GM12878 (cell line): ENCODE results near the gene TYSND1. TPM values are rescaled to one million over a fixed set of nuclear protein-coding genes. Genes with fewer than 3 reads are reported as not detected.

Source experiments
- ATAC-seq: fragments of 200-7000 bp; cut with Tn5 transposase; 3 replicates; pipeline ENCODE4 v1.9.1; 2020; ENCODE audit warnings: mild to moderate bottlenecking, moderate library complexity
- BruUV-seq: library from RNA; stranded (reverse); fragments of 400-500 nt; replicated peaks from 2 replicates; lab custom pipeline; 2021; lab: Mats Ljungman, UMichigan
- CTCF ChIA-PET: fragments of 300-600 bp; sonication (Branson Sonifier 250); formaldehyde crosslinking; extraction: SDS; loops from one replicate; lab custom pipeline; 2021; ENCODE audit warnings: inconsistent platforms; lab: Yijun Ruan, JAX
- POLR2A ChIA-PET: fragments of 350-600 bp; formaldehyde crosslinking; extraction: SDS; loops from one replicate; lab custom pipeline; 2021; ENCODE audit warnings: inconsistent platforms; lab: Charles Lee
- RAD21 ChIA-PET: fragments of 300-600 bp; sonication (Branson Sonifier 250); formaldehyde crosslinking; loops from one replicate; lab custom pipeline; 2023; ENCODE audit warnings: antibody characterized with exemption; ENCODE audit not compliant: unreplicated experiment; lab: Charles Lee
- SMC1A ChIA-PET: fragments of 300-600 bp; sonication (Branson Sonifier 250); formaldehyde crosslinking; loops from one replicate; lab custom pipeline; 2023; ENCODE audit not compliant: unreplicated experiment, uncharacterized antibody; lab: Charles Lee
- DNase-seq: peaks from one replicate; pipeline ENCODE4 v3.0.0-alpha.2; 2011; ENCODE audit warnings: low read depth, low spot score
- FAIRE-seq: peaks from 3 replicates; lab custom pipeline; 2011; peaks lifted over from hg19 to GRCh38; lab: Jason Lieb, UNC
- H2AFZ ChIP-seq: 2 replicates; pipeline ENCODE4 v1.6.0; 2011; ENCODE audit warnings: low read depth, low read length, control low read depth; ENCODE audit not compliant: control insufficient read depth
- H3K27ac ChIP-seq: 2 replicates; pipeline ENCODE4 v1.5.1; 2011; ENCODE audit warnings: control low read depth; ENCODE audit not compliant: control insufficient read depth, insufficient read depth
- H3K27me3 ChIP-seq, 2 experiments: replicated peaks in 1 of 2; 2 replicates each; pipeline versions ENCODE4 v1.6.0 to v1.6.1; 2011; ENCODE audit warnings: low read length in 1 of 2; ENCODE audit not compliant: control insufficient read depth in 2 of 2, insufficient read depth in 2 of 2
- H3K36me3 ChIP-seq, 2 experiments: 2 replicates each; pipeline ENCODE4 v1.5.1; 2011; ENCODE audit warnings: low read length in 1 of 2; ENCODE audit not compliant: control insufficient read depth in 2 of 2, insufficient read depth in 2 of 2
- H3K4me1 ChIP-seq: 2 replicates; pipeline ENCODE4 v1.6.1; 2011; ENCODE audit warnings: mild to moderate bottlenecking, low read length, moderate library complexity, mixed read lengths; ENCODE audit not compliant: control insufficient read depth, insufficient read depth
- H3K4me2 ChIP-seq: 2 replicates; pipeline ENCODE4 v1.6.0; 2011; ENCODE audit warnings: control low read depth; ENCODE audit not compliant: control insufficient read depth, insufficient read depth
- H3K4me3 ChIP-seq: fragments of 200-600 bp; sonication (generic); 2 replicates; pipeline ENCODE4 v1.5.1; 2016
- H3K79me2 ChIP-seq: 2 replicates; pipeline ENCODE4 v1.6.0; 2011; ENCODE audit warnings: low read length; ENCODE audit not compliant: control insufficient read depth, insufficient read depth
- H3K9ac ChIP-seq: 2 replicates; pipeline ENCODE4 v1.8.0; 2011; ENCODE audit warnings: low read length, control low read depth, mixed read lengths; ENCODE audit not compliant: control insufficient read depth, insufficient read depth
- H3K9me3 ChIP-seq: replicated peaks from 3 replicates; pipeline ENCODE4 v1.5.1; 2011; ENCODE audit warnings: mild to moderate bottlenecking, low read length; ENCODE audit not compliant: control insufficient read depth, insufficient read depth
- H4K20me1 ChIP-seq: 2 replicates; pipeline ENCODE4 v1.6.0; 2011; ENCODE audit not compliant: control insufficient read depth, insufficient read depth
- DPF2 ChIP-seq: fragments of 450-650 bp; IDR thresholded peaks from 2 replicates; pipeline ENCODE4 v1.6.1; 2017; ENCODE audit warnings: mild to moderate bottlenecking
- E2F4 ChIP-seq: IDR thresholded peaks from 2 replicates; pipeline ENCODE4 v1.6.1; 2012; ENCODE audit warnings: low read depth, low read length, improper control_type of control experiment
- NBN ChIP-seq: fragments of 450-650 bp; IDR thresholded peaks from 2 replicates; pipeline ENCODE4 v1.6.1; 2016
- NFYB ChIP-seq: IDR thresholded peaks from 2 replicates; pipeline ENCODE4 v1.6.1; 2011; ENCODE audit warnings: low read depth, mild to moderate bottlenecking, low read length, improper control_type of control experiment, moderate library complexity; ENCODE audit not compliant: insufficient read depth
- PAX8 ChIP-seq: fragments of 450-650 bp; IDR thresholded peaks from 2 replicates; pipeline ENCODE4 v1.6.1; 2017; ENCODE audit warnings: mild to moderate bottlenecking, moderate library complexity
- RB1 ChIP-seq: fragments of 450-650 bp; formaldehyde crosslinking; IDR thresholded peaks from 2 replicates; pipeline ENCODE4 v1.6.1; 2017; ENCODE audit warnings: mild to moderate bottlenecking, borderline replicate concordance
- RELB ChIP-seq: fragments of 450-650 bp; IDR thresholded peaks from 2 replicates; pipeline ENCODE4 v1.6.1; 2017; ENCODE audit warnings: low read depth, mild to moderate bottlenecking, moderate library complexity
- SKIL ChIP-seq: fragments of 450-650 bp; IDR thresholded peaks from 2 replicates; pipeline ENCODE4 v1.6.1; 2017; ENCODE audit warnings: mild to moderate bottlenecking, low read depth, inconsistent platforms; ENCODE audit not compliant: poor library complexity, severe bottlenecking
- SREBF2 ChIP-seq: IDR thresholded peaks from 2 replicates; pipeline ENCODE4 v1.6.1; 2012; ENCODE audit warnings: mild to moderate bottlenecking, low read length
- TAF1 ChIP-seq: IDR thresholded peaks from 2 replicates; pipeline ENCODE4 v1.6.1; 2011; ENCODE audit warnings: mild to moderate bottlenecking, low read depth, low read length, borderline replicate concordance
- ZBTB4 ChIP-seq: fragments of 450-650 bp; formaldehyde crosslinking; IDR thresholded peaks from 2 replicates; pipeline ENCODE4 v1.4.0; 2022; ENCODE audit warnings: mild to moderate bottlenecking, moderate library complexity
- ZNF622 ChIP-seq: fragments of 450-650 bp; IDR thresholded peaks from 2 replicates; pipeline ENCODE4 v1.6.1; 2017; ENCODE audit warnings: mild to moderate bottlenecking, inconsistent platforms
- WGBS: methylation state at CpG from one replicate; pipeline ENCODE4 v1.1.6; 2016; ENCODE audit warnings: low lambda C conversion rate; ENCODE audit not compliant: insufficient replicate concordance, insufficient coverage; ENCODE audit errors: missing lambda C conversion rate; 5-methylcytosine and 5-hydroxymethylcytosine counted together
- in situ Hi-C: fragments of 300-500 bp; cut with MboI; formaldehyde crosslinking; loops from 9 replicates; pipeline ENCODE4 v1.14.3; 2018; ENCODE audit warnings: mixed read lengths
- intact Hi-C: fragments of 100-400 bp; cut with micrococcal nuclease; formaldehyde crosslinking; loops from one replicate; pipeline ENCODE4 v1.14.2; 2022; ENCODE audit not compliant: unreplicated experiment
- polyA plus RNA-seq, 11 experiments: library from polyadenylated mRNA; depleted of rRNA in 4 of 11; unstranded in 6 of 11; stranded (reverse) in 5 of 11; fragments of >200 nt; fragmentation: Nextera tagmentation in 4 of 11; fragmentation: Illumina TruSeq in 1 of 11; extraction: Ambion mirVana in 4 of 11; extraction: Trizol in 1 of 11; gene quantifications; 1 replicate in 1 of 11; 2 replicates in 10 of 11; pipeline versions ENCODE4 v1.2.1 to v1.2.3, GENCODE V29; 2011 to 2016; ENCODE audit warnings: inconsistent platforms in 2 of 11, missing spikeins in 2 of 11, low read depth in 1 of 11
- total RNA-seq, 4 experiments: library from RNA; depleted of rRNA in 3 of 4; stranded (reverse); fragments of >200 nt in 3 of 4; fragmentation: Illumina TruSeq in 1 of 4; extraction: Trizol in 1 of 4; gene quantifications; 2 replicates each; pipeline versions ENCODE4 v1.2.1 to v1.2.3, GENCODE V29; 2013 to 2021

Gene TYSND1
- total and polyA plus RNA-seq, 10 of the 15 experiments (the other 5 are each of a cell fraction or from before 2014, with no cell fraction given): 1.9 to 21.4 (median 12.0) TPM

GRCh38 chr10:70142555-70142954 is 3.9 kb downstream of the TYSND1 start:
- RAD21 ChIA-PET: no interaction called here
- ATAC-seq: no peak
- Histone ChIP-seq H2AFZ (no peak overlapping the region), H3K36me3 (peaks cover 0 to 2% of the 10 kb centered on the region in 2 experiments; a peak in 2 of 4 replicates), H3K4me1 (peaks cover 3% of the 10 kb centered on the region; the same call in 1 of the 2 replicates), H3K9ac (no peak overlapping the region), H3K9me3 (no peaks in the 10 kb centered on the region), H3K79me2 (peaks cover 23% of the 10 kb centered on the region), H3K4me2 (no peak overlapping the region), H3K4me3 (no peak overlapping the region), H3K27ac (no peak overlapping the region), H4K20me1 (no peaks in the 10 kb centered on the region; the same call in none of the 2 replicates), H3K27me3 (no peaks in the 10 kb centered on the region)
- CTCF ChIA-PET: interaction anchor here (0.7 to 5.3 kb wide), 2 partner anchors 9 to 35 kb away, joined by 3 to 23 read pairs; no protein-coding TSS in a partner anchor
- WGBS: 85% methylated on average over 9 of the region's 10 CpGs
- no peak for TF ChIP-seq RELB
- TF ChIP-seq NBN: no peak
- no peak for TF ChIP-seq SREBF2
- TF ChIP-seq NFYB: no peak
- TF ChIP-seq RB1: no peak
- no peak for TF ChIP-seq ZBTB4 (CRISPR knock-in tag)
- no peak for TF ChIP-seq DPF2
- no peak for TF ChIP-seq ZNF622
- no peak for TF ChIP-seq SKIL
- TF ChIP-seq PAX8: no peak
- no peak for TF ChIP-seq E2F4
- TF ChIP-seq TAF1: no peak
- SMC1A ChIA-PET: no interaction called here
- intact Hi-C loops (no loop called here), in situ Hi-C loops (no loop called here)
- no peak for DNase-seq
- BruUV-seq: no TSS peak
- POLR2A ChIA-PET: no interaction called here
- no peak for FAIRE-seq
